Gastrocnemius medialis (tissue), 4 donors: ENCODE measurements around the gene TRIM68. TPM values are rescaled to one million over a fixed set of nuclear protein-coding genes. Genes with fewer than 3 reads are reported as not detected.

ENCODE experiments used
- ATAC-seq, 2 donors: fragments of 150-250 bp; one replicate each; pipeline ENCODE4 v1.9.1; 2016
- DNase-seq, 2 donors: peaks; one replicate each; pipeline ENCODE4 v3.0.0-alpha.2; 2019
- H3K27ac ChIP-seq, 4 donors: fragments of 200-600 bp; sonication (generic); 1 replicate in 1 of 4; 2 replicates in 3 of 4; pipeline ENCODE4 v1.5.1; 2016 to 2018; ENCODE audit warnings: mild to moderate bottlenecking in 2 of 4, moderate library complexity in 1 of 4
- H3K27me3 ChIP-seq, 3 donors: fragments of 200-600 bp; sonication (generic) in 2 of 3; 1 replicate in 1 of 3; 2 replicates in 2 of 3; pipeline versions ENCODE4 v1.5.1 to v1.6.0; 2016 to 2019; ENCODE audit warnings: mild to moderate bottlenecking in 1 of 3, moderate library complexity in 1 of 3
- H3K36me3 ChIP-seq, 2 donors: fragments of 200-600 bp; sonication (generic) in 1 of 2; one replicate each; pipeline ENCODE4 v1.5.1; 2017 to 2018
- H3K4me1 ChIP-seq, 2 donors: fragments of 200-600 bp; sonication (generic) in 1 of 2; one replicate each; pipeline ENCODE4 v1.5.1; 2016 to 2017; ENCODE audit warnings: mild to moderate bottlenecking in 2 of 2
- H3K4me3 ChIP-seq, 4 donors: fragments of 200-600 bp; sonication (generic) in 3 of 4; 1 replicate in 1 of 4; 2 replicates in 3 of 4; pipeline ENCODE4 v1.5.1; 2016 to 2019; ENCODE audit warnings: mild to moderate bottlenecking in 2 of 4
- H3K9me3 ChIP-seq, 3 donors: fragments of 200-600 bp; sonication (generic) in 2 of 3; 1 replicate in 1 of 3; 2 replicates in 2 of 3; pipeline ENCODE4 v1.5.1; 2016 to 2019
- CTCF ChIP-seq, 5 experiments: fragments of 450-650 bp in 3 of 5; fragments of 200-600 bp in 2 of 5; sonication (generic) in 2 of 5; IDR thresholded peaks in 4 of 5; conservative IDR thresholded peaks in 1 of 5; 1 replicate in 4 of 5; 2 replicates in 1 of 5; pipeline ENCODE4 v1.5.1; 2016 to 2019; ENCODE audit warnings: antibody characterized with exemption in 5 of 5, mild to moderate bottlenecking in 3 of 5, moderate library complexity in 3 of 5
- POLR2A ChIP-seq, 2 donors: fragments of 450-650 bp; IDR thresholded peaks; one replicate each; pipeline ENCODE4 v1.6.1; 2017; ENCODE audit warnings: antibody characterized with exemption in 2 of 2, mild to moderate bottlenecking in 2 of 2, moderate library complexity in 2 of 2
- in situ Hi-C, 4 donors: fragments of 200-750 bp; cut with MboI; loops; one replicate each; pipeline versions ENCODE4 v1.15.0 to v1.8.0; 2017; ENCODE audit warnings: low sequenced_read_pairs in 4 of 4
- intact Hi-C: fragments of 100-400 bp; cut with DNase I; formaldehyde crosslinking; loops from one replicate; pipeline ENCODE4 v1.15.1; 2023; ENCODE audit warnings: low total_unique reads
- total RNA-seq, 4 donors: library from RNA; depleted of rRNA; stranded (reverse); fragments of >200 nt; gene quantifications; one replicate each; pipeline versions ENCODE4 v1.1.0 to v1.2.3, GENCODE V29; 2016

The TRIM68 gene
- total RNA-seq, 4 donors from 2014 or later: 5.8 to 6.3 (median 6.0) TPM

- Histone ChIP-seq H3K36me3 (no peaks in the 10 kb centered on the region), H3K27me3 (no peaks in the 10 kb centered on the region), H3K9me3 (no peaks in the 10 kb centered on the region), H3K4me3 (no peak overlapping the region), H3K4me1 (no peaks in the 10 kb centered on the region), H3K27ac (no peak overlapping the region)
- in situ Hi-C loops (no loop called here), intact Hi-C loops (no loop called here)
- DNase-seq: no peak
- no peak for ATAC-seq
- TF ChIP-seq CTCF (IDR thresholded peaks at IDR 0.05 in 4 of 5, conservative IDR thresholded peaks at IDR 0.05 in 1 of 5) (no peak), POLR2A (IDR thresholded peaks at IDR 0.05) (no peak)
Observed at GRCh38 chr11:4578624-4579023, 29.4 kb downstream of the TRIM68 start.

DNA sequence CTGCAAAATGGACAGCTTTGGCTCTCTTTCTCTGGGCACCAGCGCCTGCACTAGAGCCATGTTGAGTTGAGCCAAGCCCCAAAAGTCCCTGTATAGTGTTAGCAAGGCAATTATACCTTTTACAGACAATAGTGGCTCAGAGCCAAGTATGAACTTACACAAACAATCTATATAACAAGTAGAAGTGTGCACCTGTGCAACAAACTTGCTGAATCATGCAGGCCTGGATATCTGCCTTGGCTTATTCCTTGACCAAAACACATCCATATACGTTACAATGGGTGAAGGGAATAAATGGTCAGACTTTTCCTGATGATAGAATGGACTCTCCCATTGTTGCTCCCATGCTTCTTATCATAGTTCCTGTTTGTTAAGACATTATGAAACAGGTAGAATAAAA, 30.3 kb downstream of the TRIM68 start:
- Histone ChIP-seq H3K4me1 (no peaks in the 10 kb centered on the region), H3K36me3 (no peaks in the 10 kb centered on the region), H3K4me3 (no peak overlapping the region), H3K9me3 (no peaks in the 10 kb centered on the region), H3K27ac (no peak overlapping the region), H3K27me3 (no peaks in the 10 kb centered on the region)
- intact Hi-C loops (no loop called here), in situ Hi-C loops (no loop called here)
- DNase-seq (no peak), ATAC-seq (no peak)
- TF ChIP-seq CTCF (IDR thresholded peaks at IDR 0.05 in 4 of 5, conservative IDR thresholded peaks at IDR 0.05 in 1 of 5): no peak
- TF ChIP-seq POLR2A (IDR thresholded peaks at IDR 0.05): no peak

- H3K4me3 ChIP-seq: no peak overlapping the region
- no peaks in the 10 kb centered on the region for H3K27me3 ChIP-seq
- H3K4me1 ChIP-seq: no peaks in the 10 kb centered on the region
- intact Hi-C loops (no loop called here), in situ Hi-C loops (no loop called here)
- TF ChIP-seq POLR2A (IDR thresholded peaks at IDR 0.05): no peak
- TF ChIP-seq CTCF (IDR thresholded peaks at IDR 0.05 in 4 of 5, conservative IDR thresholded peaks at IDR 0.05 in 1 of 5): no peak
- H3K27ac ChIP-seq: no peak overlapping the region
- no peak for ATAC-seq
- no peak for DNase-seq
- no peaks in the 10 kb centered on the region for H3K9me3 ChIP-seq
- H3K36me3 ChIP-seq: no peaks in the 10 kb centered on the region
Observed at GRCh38 chr11:4576880-4577279, 31.2 kb downstream of the TRIM68 start.

GRCh38 chr11:4569075-4569474, 39.0 kb downstream of the TRIM68 start:
- TF ChIP-seq CTCF (IDR thresholded peaks at IDR 0.05 in 4 of 5, conservative IDR thresholded peaks at IDR 0.05 in 1 of 5) (no peak), POLR2A (IDR thresholded peaks at IDR 0.05) (no peak)
- H3K27me3 ChIP-seq: no peaks in the 10 kb centered on the region
- in situ Hi-C loops: no loop called here
- H3K9me3 ChIP-seq: no peaks in the 10 kb centered on the region
- no peaks in the 10 kb centered on the region for H3K4me1 ChIP-seq
- no peak for DNase-seq
- no peak overlapping the region for H3K4me3 ChIP-seq
- intact Hi-C loops: no loop called here
- ATAC-seq: no peak
- no peak overlapping the region for H3K27ac ChIP-seq
- H3K36me3 ChIP-seq: no peaks in the 10 kb centered on the region

DNA sequence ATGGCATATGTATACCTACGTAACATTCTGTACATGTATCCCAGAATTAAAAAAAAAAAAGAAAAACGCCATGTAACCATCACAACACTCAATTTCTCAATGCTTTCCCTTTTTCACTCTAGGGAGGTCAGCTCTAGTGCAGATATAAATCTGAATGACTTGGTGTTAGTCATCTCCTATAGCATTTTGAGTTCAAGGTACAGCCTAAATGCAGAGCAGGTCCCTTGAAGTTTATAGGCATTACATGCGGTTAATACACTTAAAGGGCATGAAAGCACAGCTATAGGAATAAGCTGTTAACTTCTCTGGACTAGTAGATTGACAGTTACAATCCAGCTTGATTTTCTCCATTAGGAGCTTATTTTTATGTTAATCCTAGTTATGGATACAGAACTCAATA, 42.7 kb downstream of the TRIM68 start:
- no peaks in the 10 kb centered on the region for H3K4me1 ChIP-seq
- intact Hi-C loops: no loop called here
- H3K9me3 ChIP-seq: no peaks in the 10 kb centered on the region
- H3K27ac ChIP-seq: no peak overlapping the region
- no peaks in the 10 kb centered on the region for H3K36me3 ChIP-seq
- in situ Hi-C loops: no loop called here
- H3K27me3 ChIP-seq: no peaks in the 10 kb centered on the region
- H3K4me3 ChIP-seq: no peak overlapping the region
- TF ChIP-seq CTCF (IDR thresholded peaks at IDR 0.05 in 4 of 5, conservative IDR thresholded peaks at IDR 0.05 in 1 of 5) (no peak), POLR2A (IDR thresholded peaks at IDR 0.05) (no peak)
- DNase-seq: no peak
- no peak for ATAC-seq
